GM19025 (cell line): Measurements from ENCODE around the gene AKR1C3.
"Not testable (repeated sequence)": the region's sequence is repeated elsewhere in the genome, so short reads cannot be mapped to it uniquely, and the experiment has no call there.

Source experiments
- ATAC-seq: cut with Tn5 transposase; IDR thresholded peaks from one replicate; pipeline ENCODE4 v1.9.1; 2021; ENCODE audit warnings: mild to moderate bottlenecking, low read depth, moderate library complexity; ENCODE audit not compliant: unreplicated experiment

The AKR1C3 gene

DNA sequence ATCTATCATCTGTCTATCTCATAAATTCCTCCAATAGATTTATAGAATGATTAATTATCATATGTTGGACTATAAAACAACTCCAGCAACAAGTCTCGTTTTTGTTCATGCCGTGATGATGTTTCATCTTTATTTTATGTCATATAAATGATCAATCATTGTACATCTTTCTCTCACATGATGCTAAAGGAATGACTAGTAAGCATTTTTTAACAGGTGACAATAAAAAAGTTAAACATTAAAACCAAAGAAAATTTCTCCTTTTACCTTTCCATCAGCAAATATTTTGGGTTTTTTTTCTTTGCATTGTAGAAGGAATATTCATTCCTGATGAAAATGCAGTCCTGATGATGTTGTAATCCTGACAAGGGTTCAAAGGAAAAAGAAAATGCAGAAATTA lies 41.4 kb downstream of the AKR1C3 start:
- no peak for ATAC-seq

DNA sequence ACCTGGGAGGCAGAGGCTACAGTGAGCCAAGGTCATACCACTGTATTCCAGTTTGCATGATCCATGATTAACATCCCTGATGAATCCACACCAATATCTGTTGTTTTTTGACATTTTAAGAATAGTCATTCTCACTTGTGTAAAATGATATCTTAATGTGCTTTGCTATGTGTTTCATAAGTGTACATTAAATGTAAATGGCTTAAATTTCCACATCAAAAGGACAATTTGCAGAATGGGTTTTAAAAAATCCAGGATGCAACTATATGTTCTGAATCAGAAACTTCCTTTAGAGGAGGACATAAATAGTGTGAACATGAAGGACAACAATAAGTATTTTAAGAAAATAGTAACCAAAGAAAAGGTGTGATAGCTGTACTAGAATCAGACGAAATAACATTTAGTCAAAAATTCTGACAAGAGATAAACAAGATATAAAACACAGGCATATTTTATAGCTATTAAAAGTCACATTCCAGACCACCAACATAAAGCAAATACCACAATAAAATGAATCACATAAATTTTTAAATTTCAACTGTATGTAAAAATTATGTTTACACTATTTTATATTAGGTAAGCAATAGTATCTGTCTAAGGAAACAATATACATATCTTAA lies 42.4 kb downstream of the AKR1C3 start:
- no peak for ATAC-seq

DNA sequence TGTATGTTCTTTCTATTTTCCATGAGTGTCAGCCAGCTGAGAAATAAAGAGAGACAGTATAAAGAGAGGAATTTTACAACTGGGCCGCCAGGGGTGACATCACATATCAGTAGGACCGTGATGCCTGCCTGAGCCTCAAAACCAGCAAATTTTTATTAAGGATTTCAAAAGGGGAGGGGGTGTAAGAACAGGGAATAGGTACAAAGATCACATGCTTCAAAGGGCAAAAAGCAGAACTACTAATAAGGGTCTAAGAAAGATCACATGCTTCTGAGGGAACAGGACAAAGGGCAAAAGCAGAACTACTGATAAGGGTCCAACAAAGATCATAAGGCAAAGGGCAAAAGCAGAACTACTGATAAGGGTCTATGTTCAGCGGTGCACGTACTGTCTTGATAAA lies 43.5 kb downstream of the AKR1C3 start:
- ATAC-seq, result not testable (repeated sequence)

DNA sequence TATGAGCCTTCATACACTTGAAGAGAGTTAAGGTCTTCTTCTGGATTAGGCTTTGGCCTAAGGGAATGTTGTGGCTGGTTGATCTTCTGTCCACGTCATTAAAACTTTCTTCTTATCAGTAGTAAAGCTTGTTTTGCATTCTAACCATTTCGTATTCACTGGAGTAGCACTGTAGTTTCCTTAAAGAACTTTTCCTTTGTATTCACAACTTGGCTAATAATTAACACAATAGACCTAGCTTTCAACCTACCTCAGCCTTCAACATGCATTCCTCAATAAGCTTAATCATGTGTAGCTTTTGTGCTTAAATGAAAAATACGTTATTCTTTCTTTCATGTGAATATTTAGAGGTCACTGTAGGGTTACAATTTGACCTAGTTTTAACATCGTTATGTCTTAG lies 48.0 kb downstream of the AKR1C3 start:
- no peak for ATAC-seq

GRCh38 chr10:5143137-5143536 lies 48.9 kb downstream of the AKR1C3 start:
- ATAC-seq, result no peak

- ATAC-seq, result no peak
Measured at GRCh38 chr10:5146920-5147254, 52.7 kb downstream of the AKR1C3 start.

- ATAC-seq, result no peak
Measured at GRCh38 chr10:5147255-5147980, 53.2 kb downstream of the AKR1C3 start.

DNA sequence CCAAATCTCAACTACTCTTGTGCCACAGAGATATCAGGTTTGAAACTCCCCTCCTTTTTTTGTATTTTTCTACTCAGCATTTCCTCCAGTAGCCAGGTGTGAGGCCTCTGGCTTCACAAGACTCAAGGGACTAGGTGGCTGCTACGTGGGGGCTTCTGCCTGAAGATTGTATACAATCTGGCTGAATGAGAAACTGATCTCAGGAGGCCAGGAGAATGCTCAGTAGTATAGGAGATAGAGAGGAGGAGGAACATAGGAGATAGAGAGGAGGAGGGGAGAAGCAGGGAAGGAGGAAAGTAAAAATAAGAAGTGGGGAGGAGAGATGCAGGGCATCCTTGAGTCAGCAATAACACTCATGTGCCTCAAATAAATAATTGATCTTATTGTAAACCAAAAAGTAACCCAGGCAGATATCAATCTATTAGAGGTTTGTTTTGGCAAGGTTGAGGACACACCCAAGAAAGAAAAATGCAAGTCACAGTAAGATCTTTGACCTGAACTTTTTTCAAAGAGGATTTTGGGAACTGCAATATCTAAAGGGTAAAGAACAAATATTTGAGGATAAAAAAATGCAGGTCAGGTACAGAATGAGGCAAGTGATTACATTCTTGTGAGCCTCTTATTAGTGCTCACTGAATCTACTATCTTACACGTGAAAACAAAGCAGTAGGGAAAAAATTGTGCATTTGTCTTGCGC lies 53.9 kb downstream of the AKR1C3 start:
- no peak for ATAC-seq

- ATAC-seq, result no peak
Measured at GRCh38 chr10:5148678-5149032, 54.4 kb downstream of the AKR1C3 start.

DNA sequence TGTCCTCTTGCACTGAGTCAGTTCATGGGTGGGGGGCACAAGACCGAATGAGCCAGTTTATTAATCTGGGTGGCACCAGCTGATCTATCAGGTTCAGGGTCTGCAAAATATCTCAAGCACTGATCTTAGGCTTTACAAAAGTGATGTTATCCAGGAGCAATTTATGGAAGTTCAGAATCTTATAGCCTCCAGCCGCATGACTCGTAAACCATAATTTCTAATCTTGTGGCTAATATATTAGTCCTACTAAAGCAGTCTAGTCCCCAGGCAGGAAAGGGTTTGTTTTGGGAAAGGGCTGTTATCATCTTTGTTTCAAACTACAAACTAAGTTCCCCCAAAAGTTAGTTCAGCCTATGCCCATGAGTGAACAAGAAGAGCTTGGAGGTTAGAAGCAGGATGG lies 56.9 kb downstream of the AKR1C3 start:
- ATAC-seq, result no peak

DNA sequence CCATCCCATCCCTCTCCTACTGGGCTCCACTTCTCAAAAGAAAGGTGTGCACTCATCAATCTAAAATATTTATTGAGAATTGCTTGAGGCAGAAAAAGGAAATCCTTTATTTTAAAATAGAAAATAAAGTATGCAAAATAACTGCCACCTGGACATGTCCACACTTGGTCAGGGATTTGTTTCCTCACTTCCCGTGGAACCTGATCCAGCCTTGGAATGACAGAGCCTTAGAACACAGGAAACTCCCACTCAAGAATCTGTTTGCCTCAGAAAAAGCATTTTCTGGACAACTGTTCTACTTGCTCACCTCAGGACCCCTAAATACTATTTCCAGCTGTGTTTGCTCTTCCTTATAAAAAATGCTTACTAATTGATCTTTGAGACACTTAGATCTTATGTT lies 61.7 kb downstream of the AKR1C3 start:
- ATAC-seq, result no peak
